GM12878 (cell line): Measurements from ENCODE around the gene RAD23B. TPM values are rescaled to one million over a fixed set of nuclear protein-coding genes. Genes with fewer than 3 reads are reported as not detected.

Experiments used
- ATF7 ChIP-seq: fragments of 450-650 bp; IDR thresholded peaks from 2 replicates; pipeline ENCODE4 v1.6.1; 2016; ENCODE audit warnings: low read depth, mild to moderate bottlenecking
- BHLHE40 ChIP-seq, 2 experiments: fragments of 450-650 bp in 1 of 2; IDR thresholded peaks; 2 replicates each; pipeline ENCODE4 v1.6.1; 2011 to 2017; ENCODE audit warnings: low read depth in 2 of 2, borderline replicate concordance in 1 of 2, improper control_type of control experiment in 1 of 2, low read length in 1 of 2, mild to moderate bottlenecking in 1 of 2
- BMI1 ChIP-seq: fragments of 450-650 bp; IDR thresholded peaks from 2 replicates; pipeline ENCODE4 v1.6.1; 2016; ENCODE audit warnings: mild to moderate bottlenecking, moderate library complexity, borderline replicate concordance
- CEBPB ChIP-seq, 2 experiments: fragments of 150-350 bp in 1 of 2; IDR thresholded peaks; 2 replicates each; pipeline ENCODE4 v1.6.1; 2012 to 2014; ENCODE audit warnings: low read depth in 2 of 2, low read length in 2 of 2, borderline replicate concordance in 1 of 2, inconsistent platforms in 1 of 2
- CREB1 ChIP-seq: IDR thresholded peaks from 2 replicates; pipeline ENCODE4 v1.6.1; 2012; ENCODE audit warnings: low read depth, mild to moderate bottlenecking, inconsistent platforms
- ESRRA ChIP-seq: IDR thresholded peaks from 2 replicates; pipeline ENCODE4 v1.6.1; 2012; ENCODE audit warnings: mild to moderate bottlenecking, low read length, improper control_type of control experiment
- HCFC1 ChIP-seq: fragments of 150-350 bp; IDR thresholded peaks from 2 replicates; pipeline ENCODE4 v1.6.1; 2014; ENCODE audit warnings: low read length
- HDGF ChIP-seq: fragments of 450-650 bp; IDR thresholded peaks from 2 replicates; pipeline ENCODE4 v1.6.1; 2016; ENCODE audit warnings: antibody characterized with exemption
- IKZF1 ChIP-seq: fragments of 450-650 bp; conservative IDR thresholded peaks from 2 replicates; pipeline ENCODE4 v1.6.1; 2017; ENCODE audit warnings: antibody characterized with exemption, mild to moderate bottlenecking
- IKZF2 ChIP-seq, 2 experiments: fragments of 450-650 bp; IDR thresholded peaks; 2 replicates each; pipeline ENCODE4 v1.6.1; 2017; ENCODE audit warnings: mild to moderate bottlenecking in 2 of 2, moderate library complexity in 2 of 2
- MAX ChIP-seq: IDR thresholded peaks from 2 replicates; pipeline ENCODE4 v1.6.1; 2012; ENCODE audit warnings: low read depth, low read length, improper control_type of control experiment
- MXI1 ChIP-seq: fragments of 150-350 bp; IDR thresholded peaks from 2 replicates; pipeline ENCODE4 v1.6.1; 2011; ENCODE audit warnings: low read depth, mild to moderate bottlenecking, inconsistent platforms, low read length, improper control_type of control experiment
- NBN ChIP-seq: fragments of 450-650 bp; IDR thresholded peaks from 2 replicates; pipeline ENCODE4 v1.6.1; 2016
- POLR2A ChIP-seq: IDR thresholded peaks from 2 replicates; pipeline ENCODE4 v1.6.1; 2011; ENCODE audit warnings: low read depth, mild to moderate bottlenecking, low read length
- POLR2AphosphoS2 ChIP-seq: IDR thresholded peaks from 2 replicates; pipeline ENCODE4 v1.6.1; 2011; ENCODE audit warnings: low read depth, mild to moderate bottlenecking, low read length, improper control_type of control experiment, moderate library complexity
- POLR2AphosphoS5 ChIP-seq: IDR thresholded peaks from 2 replicates; pipeline ENCODE4 v1.6.1; 2011; ENCODE audit warnings: mild to moderate bottlenecking, low read length, inconsistent platforms
- RAD21 ChIP-seq: IDR thresholded peaks from 2 replicates; pipeline ENCODE4 v1.6.1; 2011; ENCODE audit warnings: mild to moderate bottlenecking, low read depth, low read length, moderate library complexity; ENCODE audit not compliant: insufficient read depth
- RELA ChIP-seq: fragments of 450-650 bp; IDR thresholded peaks from 2 replicates; pipeline ENCODE4 v1.8.0; 2014; ENCODE audit warnings: borderline replicate concordance; ENCODE audit not compliant: partially characterized antibody
- RELB ChIP-seq: fragments of 450-650 bp; IDR thresholded peaks from 2 replicates; pipeline ENCODE4 v1.6.1; 2017; ENCODE audit warnings: low read depth, mild to moderate bottlenecking, moderate library complexity
- RUNX3 ChIP-seq: IDR thresholded peaks from 2 replicates; pipeline ENCODE4 v1.6.1; 2012; ENCODE audit warnings: low read length, inconsistent platforms
- SMC3 ChIP-seq: IDR thresholded peaks from 2 replicates; pipeline ENCODE4 v1.6.1; 2011; ENCODE audit warnings: low read length, improper control_type of control experiment, borderline replicate concordance
- SP1 ChIP-seq: IDR thresholded peaks from one replicate; pipeline ENCODE4 v1.6.1; 2011; ENCODE audit warnings: low read depth, low read length
- TCF3 ChIP-seq: IDR thresholded peaks from 2 replicates; pipeline ENCODE4 v1.6.1; 2012; ENCODE audit warnings: low read depth, mild to moderate bottlenecking, low read length, borderline replicate concordance; ENCODE audit not compliant: insufficient read depth
- polyA plus RNA-seq, 11 experiments: library from polyadenylated mRNA; depleted of rRNA in 4 of 11; unstranded in 6 of 11; stranded (reverse) in 5 of 11; fragments of >200 nt; fragmentation: Nextera tagmentation in 4 of 11; fragmentation: Illumina TruSeq in 1 of 11; extraction: Ambion mirVana in 4 of 11; extraction: Trizol in 1 of 11; gene quantifications; 1 replicate in 1 of 11; 2 replicates in 10 of 11; pipeline versions ENCODE4 v1.2.1 to v1.2.3, GENCODE V29; 2011 to 2016; ENCODE audit warnings: inconsistent platforms in 2 of 11, missing spikeins in 2 of 11, low read depth in 1 of 11
- total RNA-seq, 4 experiments: library from RNA; depleted of rRNA in 3 of 4; stranded (reverse); fragments of >200 nt in 3 of 4; fragmentation: Illumina TruSeq in 1 of 4; extraction: Trizol in 1 of 4; gene quantifications; 2 replicates each; pipeline versions ENCODE4 v1.2.1 to v1.2.3, GENCODE V29; 2013 to 2021

Gene RAD23B
- total and polyA plus RNA-seq, 10 of the 15 experiments (the other 5 are each of a cell fraction or from before 2014, with no cell fraction given): 10.3 to 256 (median 54.6) TPM

- TF ChIP-seq CREB1 (no peak), HCFC1 (peak; percentile 17; the same call in 1 of the 2 replicates), HDGF (peak; percentile 90), SMC3 (peak; percentile 88), ATF7 (no peak), IKZF2 (IDR thresholded peaks at IDR 0.05) (peak; percentile 42 to 70; a peak in 3 of 4 replicates), RELB (peak; percentile 71), POLR2AphosphoS5 (no peak), RUNX3 (peak; percentile 40), POLR2AphosphoS2 (peak; percentile 56; the same call in 1 of the 2 replicates), SP1 (peak; percentile 38), CEBPB (IDR thresholded peaks at IDR 0.05; ENCODE audit: borderline replicate concordance in 1 of 2, low read depth in 2 of 2, low read length in 2 of 2) (no peak), RELA (peak; percentile 49), RAD21 (peak; percentile 81), MXI1 (peak; percentile 43; the same call in 1 of the 2 replicates), ESRRA (0 out of 2 replicates have a peak, but pooled peaks have one; percentile 36), BMI1 (0 out of 2 replicates have a peak, but pooled peaks have one; percentile 33), BHLHE40 (IDR thresholded peaks at IDR 0.05; ENCODE audit: borderline replicate concordance in 1 of 2, low read depth in 2 of 2, low read length in 1 of 2) (peak; percentile 22 to 44; a peak in 2 of 4 replicates), POLR2A (peak; percentile 39; the same call in 1 of the 2 replicates), IKZF1 (peak; percentile 70), MAX (0 out of 2 replicates have a peak, but pooled peaks have one; percentile 52), TCF3 (peak; percentile 81; the same call in 1 of the 2 replicates), NBN (peak; percentile 77)
These were observed 58.0 kb downstream of the RAD23B start (continued) for GRCh38 chr9:107340920-107341632.
